ENCODE results near the gene CFAP100. TPM values are rescaled to one million over a fixed set of nuclear protein-coding genes. Genes with fewer than 3 reads are reported as not detected.

Gene CFAP100
- total RNA-seq = 2.0 TPM

- no peak for DNase-seq
Measured at GRCh38 chr3:126394179-126394976, at the start of gene CFAP100. Gene CFAP100 (plus strand): TSS chr3:126394909. CDS start chr3:126396001, 1,092 bp downstream.

- DNase-seq = no peak
Measured at GRCh38 chr3:126345231-126345630, 49.5 kb upstream of the CFAP100 start.

- no peak for DNase-seq
Measured at GRCh38 chr3:126345641-126346460, 48.9 kb upstream of the CFAP100 start.

GRCh38 chr3:126346466-126346865 is 48.2 kb upstream of the CFAP100 start:
- no peak for DNase-seq

GRCh38 chr3:126347543-126348161 is 47.1 kb upstream of the CFAP100 start:
- no peak for DNase-seq

- no peak for DNase-seq
Measured at GRCh38 chr3:126348308-126348920, 46.3 kb upstream of the CFAP100 start.

GRCh38 chr3:126349071-126349470 is 45.6 kb upstream of the CFAP100 start:
- DNase-seq = no peak

GRCh38 chr3:126349611-126350501 is 44.9 kb upstream of the CFAP100 start:
- DNase-seq = no peak

- no peak for DNase-seq
Measured at GRCh38 chr3:126350502-126351085, 44.1 kb upstream of the CFAP100 start.

- no peak for DNase-seq
Measured at GRCh38 chr3:126351086-126351770, 43.5 kb upstream of the CFAP100 start.

GRCh38 chr3:126351771-126352475 is 42.8 kb upstream of the CFAP100 start:
- no peak for DNase-seq

GRCh38 chr3:126352476-126353454 is 41.9 kb upstream of the CFAP100 start:
- DNase-seq = no peak

GRCh38 chr3:126353694-126354321 is 40.9 kb upstream of the CFAP100 start:
- DNase-seq = no peak

- DNase-seq = no peak
Measured at GRCh38 chr3:126354776-126355175, 39.9 kb upstream of the CFAP100 start.

- DNase-seq = no peak
Measured at GRCh38 chr3:126355251-126355650, 39.5 kb upstream of the CFAP100 start.

GRCh38 chr3:126355777-126356372 is 38.8 kb upstream of the CFAP100 start:
- DNase-seq = peak; percentile 90
